ENCODE results near the gene CDON. TPM values are rescaled to one million over a fixed set of nuclear protein-coding genes. Genes with fewer than 3 reads are reported as not detected.

CDON gene
- total and polyA plus RNA-seq, 2 of the 13 experiments (the other 11 are each of a cell fraction or from before 2014, with no cell fraction given), result 9.6 to 12.8 TPM

- TF ChIP-seq HOMEZ (CRISPR knock-in tag; IDR thresholded peaks at IDR 0.05; ENCODE audit: low read depth), result no peak
- TF ChIP-seq ZNF737 (CRISPR knock-in tag; IDR thresholded peaks at IDR 0.05; ENCODE audit: borderline replicate concordance), result no peak
- TF ChIP-seq RARA (CRISPR knock-in tag; IDR thresholded peaks at IDR 0.05), result no peak
- no peak for TF ChIP-seq SMARCE1 (IDR thresholded peaks at IDR 0.05; ENCODE audit: borderline replicate concordance)
- no peak for TF ChIP-seq TFAP4 (IDR thresholded peaks at IDR 0.05; ENCODE audit: borderline replicate concordance, low read depth)
- peak; percentile 27; the same call in 1 of the 2 replicates for TF ChIP-seq THAP11 (CRISPR knock-in tag; IDR thresholded peaks at IDR 0.05)
- TF ChIP-seq, protein P1, sequence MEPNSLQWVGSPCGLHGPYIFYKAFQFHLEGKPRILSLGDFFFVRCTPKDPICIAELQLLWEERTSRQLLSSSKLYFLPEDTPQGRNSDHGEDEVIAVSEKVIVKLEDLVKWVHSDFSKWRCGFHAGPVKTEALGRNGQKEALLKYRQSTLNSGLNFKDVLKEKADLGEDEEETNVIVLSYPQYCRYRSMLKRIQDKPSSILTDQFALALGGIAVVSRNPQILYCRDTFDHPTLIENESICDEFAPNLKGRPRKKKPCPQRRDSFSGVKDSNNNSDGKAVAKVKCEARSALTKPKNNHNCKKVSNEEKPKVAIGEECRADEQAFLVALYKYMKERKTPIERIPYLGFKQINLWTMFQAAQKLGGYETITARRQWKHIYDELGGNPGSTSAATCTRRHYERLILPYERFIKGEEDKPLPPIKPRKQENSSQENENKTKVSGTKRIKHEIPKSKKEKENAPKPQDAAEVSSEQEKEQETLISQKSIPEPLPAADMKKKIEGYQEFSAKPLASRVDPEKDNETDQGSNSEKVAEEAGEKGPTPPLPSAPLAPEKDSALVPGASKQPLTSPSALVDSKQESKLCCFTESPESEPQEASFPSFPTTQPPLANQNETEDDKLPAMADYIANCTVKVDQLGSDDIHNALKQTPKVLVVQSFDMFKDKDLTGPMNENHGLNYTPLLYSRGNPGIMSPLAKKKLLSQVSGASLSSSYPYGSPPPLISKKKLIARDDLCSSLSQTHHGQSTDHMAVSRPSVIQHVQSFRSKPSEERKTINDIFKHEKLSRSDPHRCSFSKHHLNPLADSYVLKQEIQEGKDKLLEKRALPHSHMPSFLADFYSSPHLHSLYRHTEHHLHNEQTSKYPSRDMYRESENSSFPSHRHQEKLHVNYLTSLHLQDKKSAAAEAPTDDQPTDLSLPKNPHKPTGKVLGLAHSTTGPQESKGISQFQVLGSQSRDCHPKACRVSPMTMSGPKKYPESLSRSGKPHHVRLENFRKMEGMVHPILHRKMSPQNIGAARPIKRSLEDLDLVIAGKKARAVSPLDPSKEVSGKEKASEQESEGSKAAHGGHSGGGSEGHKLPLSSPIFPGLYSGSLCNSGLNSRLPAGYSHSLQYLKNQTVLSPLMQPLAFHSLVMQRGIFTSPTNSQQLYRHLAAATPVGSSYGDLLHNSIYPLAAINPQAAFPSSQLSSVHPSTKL (CRISPR knock-in tag; IDR thresholded peaks at IDR 0.05), result no peak
- TF ChIP-seq ZNF280D (CRISPR knock-in tag; IDR thresholded peaks at IDR 0.05), result no peak
- TF ChIP-seq, protein P2, sequence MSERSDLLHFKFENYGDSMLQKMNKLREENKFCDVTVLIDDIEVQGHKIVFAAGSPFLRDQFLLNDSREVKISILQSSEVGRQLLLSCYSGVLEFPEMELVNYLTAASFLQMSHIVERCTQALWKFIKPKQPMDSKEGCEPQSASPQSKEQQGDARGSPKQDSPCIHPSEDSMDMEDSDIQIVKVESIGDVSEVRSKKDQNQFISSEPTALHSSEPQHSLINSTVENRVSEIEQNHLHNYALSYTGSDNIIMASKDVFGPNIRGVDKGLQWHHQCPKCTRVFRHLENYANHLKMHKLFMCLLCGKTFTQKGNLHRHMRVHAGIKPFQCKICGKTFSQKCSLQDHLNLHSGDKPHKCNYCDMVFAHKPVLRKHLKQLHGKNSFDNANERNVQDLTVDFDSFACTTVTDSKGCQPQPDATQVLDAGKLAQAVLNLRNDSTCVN (CRISPR knock-in tag; IDR thresholded peaks at IDR 0.05; ENCODE audit: borderline replicate concordance), result no peak
- no peak for TF ChIP-seq DNMT1 (CRISPR knock-in tag; IDR thresholded peaks at IDR 0.05)
- no peak for TF ChIP-seq SAFB2 (CRISPR knock-in tag; IDR thresholded peaks at IDR 0.05; ENCODE audit: borderline replicate concordance, low read depth)
- TF ChIP-seq ZNF441 (CRISPR knock-in tag; IDR thresholded peaks at IDR 0.05; ENCODE audit: borderline replicate concordance), result no peak
- no peak for TF ChIP-seq ETV5 (CRISPR knock-in tag; IDR thresholded peaks at IDR 0.05; ENCODE audit: borderline replicate concordance)
- TF ChIP-seq ZNF800 (CRISPR knock-in tag; IDR thresholded peaks at IDR 0.05), result no peak
- TF ChIP-seq ZNF10 (CRISPR knock-in tag; IDR thresholded peaks at IDR 0.05; ENCODE audit: borderline replicate concordance, low read depth), result no peak
Observed at GRCh38 chr11:125923012-125923579, 139.6 kb downstream of the CDON start (continued).

Measured in HepG2 (cell line).